Pericardium fibroblast (primary cell): ENCODE measurements around the gene SERPINE1. TPM values are rescaled to one million over a fixed set of nuclear protein-coding genes. Genes with fewer than 3 reads are reported as not detected.

Source experiments
- total RNA-seq: library from RNA; depleted of rRNA; stranded (reverse); fragments of >200 nt; gene quantifications from 2 replicates; pipeline ENCODE4 v1.2.3, GENCODE V29; 2015

The SERPINE1 gene
- total RNA-seq: 375 and 1,123 TPM in 2 replicates

DNA sequence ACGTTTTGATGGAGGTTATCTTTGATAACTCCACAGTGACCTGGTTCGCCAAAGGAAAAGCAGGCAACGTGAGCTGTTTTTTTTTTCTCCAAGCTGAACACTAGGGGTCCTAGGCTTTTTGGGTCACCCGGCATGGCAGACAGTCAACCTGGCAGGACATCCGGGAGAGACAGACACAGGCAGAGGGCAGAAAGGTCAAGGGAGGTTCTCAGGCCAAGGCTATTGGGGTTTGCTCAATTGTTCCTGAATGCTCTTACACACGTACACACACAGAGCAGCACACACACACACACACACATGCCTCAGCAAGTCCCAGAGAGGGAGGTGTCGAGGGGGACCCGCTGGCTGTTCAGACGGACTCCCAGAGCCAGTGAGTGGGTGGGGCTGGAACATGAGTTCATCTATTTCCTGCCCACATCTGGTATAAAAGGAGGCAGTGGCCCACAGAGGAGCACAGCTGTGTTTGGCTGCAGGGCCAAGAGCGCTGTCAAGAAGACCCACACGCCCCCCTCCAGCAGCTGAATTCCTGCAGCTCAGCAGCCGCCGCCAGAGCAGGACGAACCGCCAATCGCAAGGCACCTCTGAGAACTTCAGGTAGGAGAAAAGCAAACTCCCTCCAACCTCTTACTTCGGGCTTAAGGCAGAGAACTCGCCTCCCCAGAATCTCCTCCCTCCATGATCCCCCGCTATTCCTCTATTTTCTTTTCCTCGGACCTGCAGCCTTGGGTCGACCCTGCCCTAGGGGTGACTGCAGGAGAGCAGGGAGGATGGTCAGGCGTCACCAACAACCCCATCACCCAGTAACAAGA is at the start of gene SERPINE1:
Gene SERPINE1 (plus strand): TSS at position 454 of the 809 bp plus-strand sequence. CDS start 1,290 bp downstream, outside the sequence.

DNA sequence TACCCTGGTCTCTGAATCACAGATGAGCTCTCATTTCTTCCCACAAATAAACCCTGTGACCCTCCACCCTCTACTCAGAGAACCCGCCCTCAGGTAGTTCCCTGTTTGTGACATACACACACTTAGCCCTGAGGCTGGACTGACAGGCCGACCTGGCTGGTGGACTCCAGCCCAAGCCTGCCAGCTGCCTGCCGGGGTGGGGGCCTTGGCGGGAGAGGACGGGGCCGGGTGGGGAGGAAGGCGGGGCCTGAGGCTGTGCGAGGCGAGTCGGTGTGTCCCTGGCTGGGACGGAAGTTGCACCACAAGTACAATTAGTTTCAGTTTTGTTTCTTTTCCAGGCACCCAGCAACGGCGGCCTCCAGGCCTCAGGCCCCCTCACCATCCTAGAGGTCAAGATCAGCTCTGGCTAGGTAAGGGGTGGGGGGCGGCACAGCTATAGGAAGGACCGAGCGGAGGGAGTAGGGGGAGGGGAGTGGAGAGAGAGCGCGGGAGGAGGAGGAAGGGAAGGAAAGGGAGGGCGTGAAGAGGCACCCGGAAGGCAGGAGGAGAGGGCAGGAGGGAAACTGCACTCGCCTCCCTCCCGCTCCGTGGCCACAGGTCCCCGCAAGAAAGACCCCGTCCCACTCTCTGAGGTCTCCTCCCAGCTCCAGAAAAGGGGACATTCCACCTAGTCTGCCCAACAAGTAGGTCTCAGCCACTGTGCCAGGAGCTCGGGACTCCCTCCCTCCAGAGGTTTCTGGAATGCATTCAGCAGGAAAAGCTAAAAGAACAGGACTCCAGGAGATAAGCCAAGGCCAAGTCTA is 41.5 kb upstream of the SERPINE1 start, which contains the start of gene TRIM56:
Gene TRIM56 (plus strand): TSS at position 320 of the 803 bp plus-strand sequence. CDS start 1,832 bp downstream, outside the sequence.

DNA sequence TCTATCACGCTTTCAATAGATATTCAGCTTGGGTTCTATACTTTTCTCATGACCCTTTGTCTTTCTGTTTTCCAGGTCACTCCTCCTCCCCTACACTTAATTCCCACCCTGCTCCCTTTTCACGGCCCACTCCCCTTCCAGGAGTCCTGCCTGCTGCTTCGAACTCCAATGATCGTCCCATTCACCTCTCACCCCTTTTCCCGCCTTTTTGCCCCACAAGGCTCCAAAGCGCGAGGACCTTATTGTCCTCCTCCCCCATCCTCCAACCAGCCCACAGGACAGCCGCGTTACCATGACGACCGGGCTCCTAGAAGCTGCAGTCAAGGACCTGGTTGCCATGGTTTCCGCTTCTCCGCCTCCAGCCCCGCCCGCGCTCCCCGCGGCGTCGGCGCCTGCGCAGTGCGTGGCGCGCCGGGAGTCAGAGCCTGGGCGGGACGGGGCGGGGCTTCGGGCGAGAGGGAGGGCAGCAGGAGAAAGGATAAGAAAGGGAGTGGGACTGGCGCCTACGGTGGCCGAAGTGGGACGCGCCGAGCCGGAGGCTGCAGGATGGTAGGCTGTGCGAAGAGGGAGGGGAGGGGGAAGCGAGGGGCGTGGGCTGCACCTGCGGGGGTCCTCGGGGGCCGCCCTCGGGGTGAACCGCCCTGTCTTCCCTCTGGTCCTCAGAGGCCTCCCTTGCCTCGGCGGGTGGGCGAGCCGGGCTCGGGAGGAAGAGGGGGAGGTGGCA is 27.2 kb downstream of the SERPINE1 start, which contains the start of gene AP1S1:
Gene AP1S1 (plus strand): TSS at position 508 of the 724 bp plus-strand sequence. CDS start 39 bp downstream, at position 547.

DNA sequence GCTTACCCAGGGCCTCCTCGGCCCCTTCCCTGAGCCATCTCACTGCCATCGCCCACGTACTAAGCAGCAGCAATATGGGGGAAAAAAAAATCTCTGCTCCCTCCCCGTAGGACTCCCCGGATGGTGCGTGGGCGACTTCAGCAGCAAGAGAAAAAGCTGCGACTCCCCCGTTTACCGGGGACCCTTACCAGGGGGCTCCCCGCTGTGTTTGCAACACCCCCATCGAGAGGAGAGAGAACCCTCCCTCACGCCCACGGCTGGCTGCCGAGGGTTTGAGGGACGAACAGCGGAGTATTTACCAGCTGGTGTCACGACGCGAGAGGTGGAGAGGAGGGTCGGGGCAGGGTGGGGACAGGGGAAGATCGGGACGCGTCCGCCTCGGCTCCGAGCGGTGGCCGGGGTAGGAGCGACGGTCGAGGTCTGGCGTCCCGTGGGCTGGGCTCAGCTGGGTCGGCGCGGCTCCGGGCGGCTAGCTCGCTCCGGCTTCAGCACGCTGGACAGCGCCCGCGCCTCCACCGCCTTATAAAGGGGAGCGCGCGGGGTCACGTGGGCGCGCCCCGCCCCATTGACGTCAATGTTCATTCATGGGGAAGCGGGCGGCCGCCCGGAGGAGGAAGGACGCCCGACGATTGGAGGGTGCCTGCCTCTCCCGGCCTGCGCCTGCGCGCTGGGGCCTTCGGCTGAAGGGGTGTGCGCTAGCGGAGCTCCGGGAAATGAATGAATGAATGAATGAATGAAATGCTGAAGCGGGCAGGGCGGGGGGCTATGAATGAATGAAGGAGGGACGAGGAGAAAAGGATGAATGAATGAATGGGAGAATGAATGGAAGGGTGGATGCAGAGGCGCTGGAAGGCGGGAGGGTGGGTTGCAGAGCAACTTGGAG is 38.4 kb downstream of the SERPINE1 start, which contains the start of gene VGF:
Gene VGF (minus strand): TSS at position 495 of the 883 bp plus-strand sequence. CDS start 726 bp downstream, outside the sequence.

DNA sequence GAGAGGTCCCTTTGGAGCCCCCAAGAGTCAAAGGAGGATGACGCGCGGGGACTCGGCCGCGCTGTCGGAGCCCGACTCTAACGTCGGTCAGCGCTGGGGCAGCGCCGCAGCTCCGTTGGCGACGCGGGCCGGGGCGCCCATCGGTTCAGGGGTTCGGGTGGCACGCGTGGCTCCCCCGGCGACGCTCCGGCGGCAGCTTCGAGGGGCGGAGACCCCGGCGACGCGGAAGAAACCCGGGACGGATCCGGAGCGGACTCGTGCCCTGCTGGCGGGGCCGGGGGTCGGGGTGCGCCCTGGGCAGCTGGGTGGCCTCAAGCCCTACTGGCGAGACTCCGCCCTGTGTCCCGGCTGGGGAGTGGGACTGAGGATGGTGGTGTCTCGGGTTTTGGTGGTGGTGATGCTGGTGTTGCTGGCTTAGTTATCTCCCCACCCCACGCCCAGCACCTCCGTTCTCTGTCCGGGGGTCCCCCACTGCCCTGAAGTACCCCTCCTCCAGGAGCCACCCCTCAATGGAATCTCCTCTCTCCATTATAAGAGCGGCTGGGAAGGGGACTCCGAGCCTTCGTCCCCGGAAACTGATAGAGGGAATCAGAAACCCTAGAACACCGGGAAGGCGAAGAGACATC is 53.3 kb downstream of the SERPINE1 start, which contains the start of gene NAT16:
Gene NAT16 (minus strand): TSS at position 164 of the 626 bp plus-strand sequence. CDS start 5,486 bp downstream, outside the sequence.

Other genes starting within 250 kb of the SERPINE1 start
- 5.7 and 6.0 TPM in 2 replicates for gene UFSP1, start 237.4 kb upstream of the SERPINE1 start, total RNA-seq
- 0.35 and 1.6 TPM in 2 replicates for gene ACHE, start 231.2 kb upstream of the SERPINE1 start, total RNA-seq
- not detected in 2 replicates for gene MUC3A, start 177.6 kb upstream of the SERPINE1 start, total RNA-seq
- 0.35 TPM in 1 of 2 replicates, not detected in the other for gene MUC12, start 157.5 kb upstream of the SERPINE1 start, total RNA-seq
- not detected in 2 replicates for gene MUC17, start 107.0 kb upstream of the SERPINE1 start, total RNA-seq
- gene TRIM56, start 41.6 kb upstream of the SERPINE1 start, total RNA-seq: 9.3 and 11.8 TPM in 2 replicates
- gene AP1S1, start 27.4 kb downstream of the SERPINE1 start, total RNA-seq: 88.0 and 89.1 TPM in 2 replicates
- gene VGF, start 38.5 kb downstream of the SERPINE1 start, total RNA-seq: 0.51 TPM in 1 of 2 replicates, not detected in the other
- gene NAT16, start 53.2 kb downstream of the SERPINE1 start, total RNA-seq: not detected in 2 replicates
- gene MOGAT3, start 73.9 kb downstream of the SERPINE1 start, total RNA-seq: not detected in 2 replicates
- 68.8 and 98.8 TPM in 2 replicates for gene PLOD3, start 90.5 kb downstream of the SERPINE1 start, total RNA-seq
- 104 and 146 TPM in 2 replicates for gene ZNHIT1, start 91.1 kb downstream of the SERPINE1 start, total RNA-seq
- 4.2 and 5.3 TPM in 2 replicates for gene CLDN15, start 110.7 kb downstream of the SERPINE1 start, total RNA-seq
- gene FIS1, start 118.0 kb downstream of the SERPINE1 start, total RNA-seq: 210 and 232 TPM in 2 replicates
- 20.0 and 39.1 TPM in 2 replicates for gene IFT22, start 194.7 kb downstream of the SERPINE1 start, total RNA-seq
- under 0.01 TPM in 1 of 2 replicates, not detected in the other for gene COL26A1, start 235.8 kb downstream of the SERPINE1 start, total RNA-seq